ENCODE data around the gene ANKFY1. TPM values are rescaled to one million over a fixed set of nuclear protein-coding genes. Genes with fewer than 3 reads are reported as not detected.

Gene ANKFY1
- total and polyA plus RNA-seq, 9 of the 15 experiments (the other 6 are each of a cell fraction or from before 2014, with no cell fraction given): 4.3 to 25.6 (median 12.2) TPM

DNA sequence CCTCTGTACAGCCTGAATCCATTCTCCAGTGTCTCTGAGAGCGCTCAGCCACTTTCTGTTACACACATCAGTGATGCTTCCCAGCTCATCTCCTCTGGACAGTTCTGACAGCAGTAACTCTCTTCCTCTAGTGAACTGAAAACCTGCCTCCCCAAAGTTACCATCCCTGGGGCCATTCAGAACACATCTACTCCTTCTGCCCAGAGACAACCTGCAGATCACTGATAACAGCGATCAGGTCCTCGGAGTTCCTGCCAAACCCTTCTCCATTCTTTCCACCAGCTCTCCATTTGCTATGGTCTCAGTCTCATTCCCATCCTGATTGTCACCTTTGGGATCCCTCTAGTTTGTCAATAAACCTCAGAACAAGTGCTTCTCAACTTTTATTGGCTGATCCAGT, 128.3 kb downstream of the ANKFY1 start:
- in situ Hi-C loops (cut with MboI): no loop called here
- no TSS peak for BruUV-seq (replicated peaks)
- H3K9me1 ChIP-seq (ENCODE audit: control insufficient read depth, insufficient read depth, low read length): peaks cover 6% of the 10 kb centered on the region
- WGBS (ENCODE audit: insufficient coverage, low coverage, missing lambda C conversion rate): 31% methylated on average over 3 of the region's 3 CpGs
- POLR2A ChIA-PET: interaction anchor here (1.0 to 1.1 kb wide), 2 partner anchors 8 to 10 kb away, joined by 4 read pairs; no protein-coding TSS in a partner anchor
- H3K9me3 ChIP-seq (replicated peaks; ENCODE audit: control insufficient read depth, insufficient read depth, low read depth, low read length): no peaks in the 10 kb centered on the region
- H3K27me3 ChIP-seq (ENCODE audit: control insufficient read depth in 2 of 2, insufficient read depth in 2 of 2, low read length in 2 of 2): no peaks in the 10 kb centered on the region
- H3K4me1 ChIP-seq (replicated peaks in 1 of 2; ENCODE audit: control insufficient read depth in 2 of 2, insufficient read depth in 2 of 2, low read length in 2 of 2): peaks cover 0 to 15% of the 10 kb centered on the region in 2 experiments; a peak in 4 of 5 replicates
- CTCF ChIA-PET (ENCODE audit: low intra/inter-chr PET ratio): no interaction called here
- peak; percentile 76 for ATAC-seq
- H3K4me3 ChIP-seq: no peak overlapping the region
- no peak overlapping the region for H3K27ac ChIP-seq (ENCODE audit: extremely low read depth, low read depth, low read length)
- H4K20me1 ChIP-seq (replicated peaks; ENCODE audit: control insufficient read depth, insufficient read depth, low read length): 0 out of 2 replicates have a peak, but pooled peaks cover 6% of the 10 kb centered on the region
- H3K36me3 ChIP-seq (ENCODE audit: control insufficient read depth, insufficient read depth, low read length): peaks cover 13% of the 10 kb centered on the region
- H3K9ac ChIP-seq (ENCODE audit: insufficient read depth in 1 of 2, low read depth in 2 of 2, low read length in 2 of 2): no peak overlapping the region; a peak in 2 of 4 replicates
- H2AFZ ChIP-seq (ENCODE audit: low read depth, low read length): no peak overlapping the region
- no peak overlapping the region; the same call in 1 of the 2 replicates for H3K4me2 ChIP-seq (ENCODE audit: insufficient read depth, low read length)
- peak; percentile 58; the same call in 1 of the 2 replicates for TF ChIP-seq CTBP1 (IDR thresholded peaks at IDR 0.05; ENCODE audit: borderline replicate concordance)
- peak; percentile 49 for TF ChIP-seq CBFA2T3 (IDR thresholded peaks at IDR 0.05)
- peak; percentile 38; the same call in 1 of the 2 replicates for TF ChIP-seq TCF3 (CRISPR knock-in tag; IDR thresholded peaks at IDR 0.05)
- TF ChIP-seq ZNF77 (CRISPR knock-in tag; IDR thresholded peaks at IDR 0.05): no peak
- TF ChIP-seq ZKSCAN3 (CRISPR knock-in tag; IDR thresholded peaks at IDR 0.05): no peak
- TF ChIP-seq RCOR1 (IDR thresholded peaks at IDR 0.05; ENCODE audit: borderline replicate concordance in 1 of 2, low read depth in 2 of 2, low read length in 2 of 2): 0 out of 4 replicates have a peak, but pooled peaks of 1 of the 2 experiments have one; percentile 53
- peak; percentile 60 for TF ChIP-seq ARID1B (IDR thresholded peaks at IDR 0.05)
- peak; percentile 40; the same call in 1 of the 2 replicates for TF ChIP-seq TAL1 (IDR thresholded peaks at IDR 0.05)
- TF ChIP-seq MLLT1 (IDR thresholded peaks at IDR 0.05): peak in 1 of 2 experiments; percentile 75; a peak in 2 of 4 replicates
- TF ChIP-seq STAT5A (IDR thresholded peaks at IDR 0.05; ENCODE audit: borderline replicate concordance, low read length): no peak
- peak; percentile 14 for TF ChIP-seq HNRNPLL (IDR thresholded peaks at IDR 0.05; ENCODE audit: low read depth, low read length, poor library complexity, severe bottlenecking)
- intact Hi-C loops (cut with micrococcal nuclease): no loop called here
- FAIRE-seq: peak; percentile 78
- peaks cover 78% of the 10 kb centered on the region for H3K79me2 ChIP-seq (ENCODE audit: control insufficient read depth, insufficient read depth, low read length)
- peak; percentile 30 to 54 (median 38) for DNase-seq (ENCODE audit: extremely low read depth in 1 of 4, low spot score in 3 of 4)

Data from K562 (cell line).